SU-DHL-6 (cell line): ENCODE data around the gene DAND5.

Experiments
- H2AFZ ChIP-seq: fragments of 200-600 bp; sonication (generic); 2 replicates; pipeline ENCODE4 v1.6.1; 2014; ENCODE audit warnings: low read depth, mild to moderate bottlenecking, moderate library complexity, mixed read lengths, antibody characterized with exemption, low read length; ENCODE audit not compliant: severe bottlenecking
- H3F3A ChIP-seq: fragments of 200-600 bp; shearing (Covaris generic); 2 replicates; pipeline ENCODE4 v1.6.0; 2016; ENCODE audit warnings: antibody characterized with exemption, mild to moderate bottlenecking; ENCODE audit not compliant: insufficient read depth
- H3K27ac ChIP-seq: fragments of 200-600 bp; sonication (generic); 2 replicates; pipeline ENCODE4 v1.5.1; 2016; ENCODE audit warnings: low read depth, mild to moderate bottlenecking, low read length, moderate library complexity, mixed read lengths
- H3K27me3 ChIP-seq: fragments of 200-600 bp; sonication (generic), shearing (Covaris generic); 2 replicates; pipeline ENCODE4 v1.6.0; 2014; ENCODE audit warnings: mild to moderate bottlenecking, low read length
- H3K36me3 ChIP-seq: fragments of 200-600 bp; sonication (generic); 2 replicates; pipeline ENCODE4 v1.6.1; 2014; ENCODE audit warnings: mild to moderate bottlenecking, low read length, mixed read lengths
- H3K4me2 ChIP-seq: fragments of 300-600, 200-600 bp; shearing (Covaris generic), sonication (generic); 2 replicates; pipeline ENCODE4 v1.6.0; 2014; ENCODE audit warnings: low read length, low read depth, mild to moderate bottlenecking; ENCODE audit not compliant: poor library complexity, severe bottlenecking
- H3K4me3 ChIP-seq: fragments of 200-600 bp; sonication (generic); 2 replicates; pipeline ENCODE4 v1.5.1; 2014; ENCODE audit warnings: antibody characterized with exemption, low read length, mild to moderate bottlenecking, mixed read lengths; ENCODE audit not compliant: insufficient read depth, poor library complexity, severe bottlenecking
- H3K79me2 ChIP-seq: fragments of 200-600 bp; sonication (generic); 2 replicates; pipeline ENCODE4 v1.6.1; 2014; ENCODE audit warnings: mild to moderate bottlenecking, low read length, moderate library complexity; ENCODE audit not compliant: insufficient read depth
- H3K9ac ChIP-seq: fragments of 200-600 bp; sonication (generic); 2 replicates; pipeline ENCODE4 v1.7.0; 2014; ENCODE audit warnings: mild to moderate bottlenecking, low read length
- H3K9me2 ChIP-seq: fragments of 200-600 bp; sonication (generic); replicated peaks from 2 replicates; pipeline ENCODE4 v1.6.1; 2014; ENCODE audit warnings: low read length; ENCODE audit not compliant: insufficient read depth
- H3K9me3 ChIP-seq: fragments of 200-600 bp; sonication (generic); 2 replicates; pipeline ENCODE4 v1.6.1; 2014; ENCODE audit warnings: low read length, mixed read lengths; ENCODE audit not compliant: insufficient read depth
- H4K20me1 ChIP-seq: fragments of 200-600 bp; sonication (generic); 2 replicates; pipeline ENCODE4 v1.6.1; 2014; ENCODE audit warnings: low read depth, mild to moderate bottlenecking, antibody characterized with exemption, low read length, moderate library complexity, mixed read lengths
- EZH2phosphoT487 ChIP-seq: fragments of 200-600 bp; sonication (generic), shearing (Covaris generic); conservative IDR thresholded peaks from 2 replicates; pipeline ENCODE4 v1.6.1; 2018; ENCODE audit warnings: mild to moderate bottlenecking, antibody characterized with exemption, low read length, moderate library complexity, mixed read lengths
- TF ChIP-seq, protein P1 (sequence below): fragments of 200-600 bp; sonication (generic); IDR thresholded peaks from one replicate; pipeline ENCODE4 v1.5.1; 2017; ENCODE audit warnings: antibody characterized with exemption, mild to moderate bottlenecking, low read length, moderate library complexity; ENCODE audit not compliant: insufficient read depth, poor library complexity, severe bottlenecking

Gene DAND5

GRCh38 chr19:13018035-13018914, 48.9 kb downstream of the DAND5 start:
- Histone ChIP-seq H3K4me3 (no peak overlapping the region), H3K27me3 (no peaks in the 10 kb centered on the region), H4K20me1 (no peaks in the 10 kb centered on the region), H3F3A (no peaks in the 10 kb centered on the region), H3K9me3 (no peaks in the 10 kb centered on the region), H3K9me2 (no peaks in the 10 kb centered on the region), H2AFZ (no peak overlapping the region), H3K79me2 (no peaks in the 10 kb centered on the region), H3K27ac (no peak overlapping the region), H3K36me3 (no peaks in the 10 kb centered on the region), H3K4me2 (no peak overlapping the region), H3K9ac (no peak overlapping the region)
- TF ChIP-seq, protein P1, sequence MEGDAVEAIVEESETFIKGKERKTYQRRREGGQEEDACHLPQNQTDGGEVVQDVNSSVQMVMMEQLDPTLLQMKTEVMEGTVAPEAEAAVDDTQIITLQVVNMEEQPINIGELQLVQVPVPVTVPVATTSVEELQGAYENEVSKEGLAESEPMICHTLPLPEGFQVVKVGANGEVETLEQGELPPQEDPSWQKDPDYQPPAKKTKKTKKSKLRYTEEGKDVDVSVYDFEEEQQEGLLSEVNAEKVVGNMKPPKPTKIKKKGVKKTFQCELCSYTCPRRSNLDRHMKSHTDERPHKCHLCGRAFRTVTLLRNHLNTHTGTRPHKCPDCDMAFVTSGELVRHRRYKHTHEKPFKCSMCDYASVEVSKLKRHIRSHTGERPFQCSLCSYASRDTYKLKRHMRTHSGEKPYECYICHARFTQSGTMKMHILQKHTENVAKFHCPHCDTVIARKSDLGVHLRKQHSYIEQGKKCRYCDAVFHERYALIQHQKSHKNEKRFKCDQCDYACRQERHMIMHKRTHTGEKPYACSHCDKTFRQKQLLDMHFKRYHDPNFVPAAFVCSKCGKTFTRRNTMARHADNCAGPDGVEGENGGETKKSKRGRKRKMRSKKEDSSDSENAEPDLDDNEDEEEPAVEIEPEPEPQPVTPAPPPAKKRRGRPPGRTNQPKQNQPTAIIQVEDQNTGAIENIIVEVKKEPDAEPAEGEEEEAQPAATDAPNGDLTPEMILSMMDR, result no peak
- TF ChIP-seq EZH2phosphoT487, result no peak

GRCh38 chr19:13019332-13019731, 50.0 kb downstream of the DAND5 start:
- Histone ChIP-seq H3K36me3 (no peaks in the 10 kb centered on the region), H3K79me2 (no peaks in the 10 kb centered on the region), H3F3A (no peaks in the 10 kb centered on the region), H3K9me3 (no peaks in the 10 kb centered on the region), H3K27me3 (no peaks in the 10 kb centered on the region), H2AFZ (no peak overlapping the region), H3K9me2 (no peaks in the 10 kb centered on the region), H3K4me2 (no peak overlapping the region), H3K9ac (no peak overlapping the region), H4K20me1 (no peaks in the 10 kb centered on the region), H3K4me3 (no peak overlapping the region), H3K27ac (no peak overlapping the region)
- TF ChIP-seq EZH2phosphoT487, result no peak
- TF ChIP-seq, protein P1, result no peak

DNA sequence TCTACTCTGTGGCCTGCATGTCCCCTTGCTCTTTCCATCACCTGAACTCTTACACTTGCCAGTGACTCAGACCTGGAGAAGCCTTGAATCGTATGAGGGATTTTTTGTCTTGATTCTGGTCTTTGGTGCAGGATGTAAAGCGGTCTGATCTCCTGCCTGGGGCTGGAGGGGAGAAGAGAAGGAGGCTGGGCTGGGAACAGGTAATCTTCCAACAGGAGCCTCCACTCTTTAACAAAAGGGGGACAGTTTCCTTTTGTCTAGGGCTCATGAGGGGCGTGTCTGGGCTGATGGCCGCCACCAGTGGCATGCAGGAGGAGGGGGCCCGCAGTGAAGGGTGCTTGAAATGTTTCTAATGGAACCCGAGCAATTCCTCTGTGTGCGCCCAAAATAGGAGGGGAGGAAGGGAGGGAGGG, 50.6 kb downstream of the DAND5 start:
- no peak overlapping the region for H3K27ac ChIP-seq
- H3K36me3 ChIP-seq, result no peaks in the 10 kb centered on the region
- no peaks in the 10 kb centered on the region for H3K27me3 ChIP-seq
- H3K9me2 ChIP-seq, result no peaks in the 10 kb centered on the region
- no peak for TF ChIP-seq EZH2phosphoT487
- TF ChIP-seq, protein P1, result no peak
- H4K20me1 ChIP-seq, result no peaks in the 10 kb centered on the region
- H3K4me2 ChIP-seq, result no peak overlapping the region
- no peak overlapping the region for H2AFZ ChIP-seq
- no peaks in the 10 kb centered on the region for H3F3A ChIP-seq
- no peak overlapping the region for H3K9ac ChIP-seq
- no peaks in the 10 kb centered on the region for H3K79me2 ChIP-seq
- H3K4me3 ChIP-seq, result no peak overlapping the region
- H3K9me3 ChIP-seq, result no peaks in the 10 kb centered on the region
